DND-41 (cell line): ENCODE results near the gene PHLDA1.

ENCODE experiments used
- CTCF ChIP-seq: IDR thresholded peaks from 2 replicates; pipeline ENCODE4 v1.5.1; 2012; ENCODE audit warnings: borderline replicate concordance, low read length, moderate library complexity, mild to moderate bottlenecking; ENCODE audit not compliant: poor library complexity, severe bottlenecking; ENCODE audit errors: extremely low read depth
- EZH2 ChIP-seq: IDR thresholded peaks from 3 replicates; pipeline ENCODE4 v1.6.1; 2012; ENCODE audit warnings: borderline replicate concordance, low read depth, mild to moderate bottlenecking, moderate library complexity, low read length, inconsistent platforms; ENCODE audit not compliant: severe bottlenecking

GRCh38 chr12:75982979-75983660 is 48.5 kb downstream of the PHLDA1 start:
- TF ChIP-seq CTCF (no peak), EZH2 (no peak)
